Posterior cingulate gyrus (tissue), 11 donors: Measurements from ENCODE around the gene MIB2.

Experiments
- DNase-seq, 10 donors: peaks; one replicate each; pipeline versions ENCODE4 v3.0.0 to v3.0.0-alpha.2; 2020 to 2021; ENCODE audit warnings: mixed read lengths in 3 of 10
- intact Hi-C: fragments of 100-400 bp; cut with DNase I; formaldehyde crosslinking; loops from one replicate; pipeline ENCODE4 v1.15.1; 2023

Gene MIB2

DNA sequence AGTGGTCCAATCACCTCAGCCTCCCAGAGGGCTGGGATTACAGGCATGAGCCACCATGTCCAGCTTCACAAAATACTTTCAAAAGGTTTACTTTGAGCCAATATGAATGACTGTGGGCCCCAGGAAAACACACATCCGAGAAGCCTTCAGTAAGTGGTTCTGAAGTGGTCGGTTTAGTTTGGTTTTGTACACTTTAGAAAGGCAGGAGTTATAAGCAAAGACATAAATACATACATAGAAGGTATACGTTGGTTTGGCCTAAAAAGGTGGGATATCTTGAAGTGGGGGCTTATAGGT is 3.2 kb upstream of the MIB2 start:
- intact Hi-C loops, result no loop called here
- no peak for DNase-seq

DNA sequence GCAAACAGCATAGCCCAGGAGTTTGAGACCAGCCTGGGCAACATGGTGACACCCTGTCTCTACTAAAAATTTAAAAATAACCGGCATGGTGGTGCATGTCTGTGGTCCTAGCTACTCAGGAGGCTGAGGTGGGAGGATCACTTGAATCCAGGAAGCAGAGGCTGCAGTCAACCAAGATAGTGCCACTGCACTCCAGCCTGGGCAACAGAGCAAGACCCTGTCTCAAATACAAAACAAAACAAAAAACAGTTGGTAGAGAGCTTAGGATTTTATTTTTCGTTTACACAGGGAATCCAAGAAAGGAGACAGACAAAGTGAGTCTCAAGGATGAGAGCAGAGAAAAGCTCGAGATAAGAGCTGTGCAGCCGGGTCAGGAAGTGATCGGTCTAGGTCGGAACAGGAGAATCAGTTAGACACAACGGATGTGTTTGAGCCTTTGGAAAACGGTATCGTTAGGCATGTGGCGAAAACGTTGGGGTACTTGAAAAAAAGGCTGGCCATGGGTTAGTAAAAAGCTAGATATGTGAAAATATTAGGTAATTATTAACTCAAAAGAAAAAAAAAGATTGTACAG is 1.7 kb upstream of the MIB2 start:
- no peak for DNase-seq
- intact Hi-C loops, result loop anchor here (2.0 kb wide), 1 partner anchor 39 kb away; the partner anchor contains the start of gene SSU72

DNA sequence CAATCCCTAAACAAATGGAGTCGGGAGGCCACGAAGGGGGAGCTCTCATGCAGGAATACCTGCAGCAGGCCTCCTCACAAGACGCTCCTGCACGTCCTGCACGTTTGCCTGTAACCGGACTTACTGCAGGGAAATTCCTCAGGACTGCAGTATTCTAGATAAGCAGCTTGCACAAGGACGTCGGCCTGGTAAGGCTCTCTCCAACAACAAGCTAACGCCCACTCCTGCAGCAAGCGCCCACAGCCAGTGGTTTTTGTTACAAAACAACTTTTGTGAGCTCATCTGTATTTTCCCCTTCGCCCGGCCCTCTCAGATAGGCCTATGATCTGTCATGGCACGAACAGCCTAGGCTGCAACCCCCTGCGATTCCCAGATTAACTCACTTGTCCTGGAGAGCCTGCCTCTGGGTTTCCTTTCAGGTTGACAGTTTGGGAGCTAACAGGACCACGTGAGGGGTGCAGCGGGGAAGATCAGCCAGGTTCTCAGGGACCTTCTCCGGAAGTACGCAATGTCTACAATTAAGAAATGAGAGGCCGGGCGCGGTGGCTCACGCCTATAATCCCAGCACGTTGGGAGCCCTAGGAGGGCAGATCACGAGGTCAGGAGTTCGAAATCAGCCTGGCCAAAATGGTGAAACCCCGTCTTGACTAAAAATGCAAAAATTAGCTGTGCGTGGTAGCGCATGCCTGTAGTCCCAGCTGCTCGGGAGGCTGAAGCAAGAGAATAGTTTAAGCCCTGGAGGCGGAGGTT is 921 bp upstream of the MIB2 start:
- intact Hi-C loops, result loop anchor here (2.0 kb wide), 1 partner anchor 40 kb away; the partner anchor contains the start of gene SSU72
- DNase-seq, result peak in 3 of 10 donors; percentile 29 to 47 (median 43)

DNA sequence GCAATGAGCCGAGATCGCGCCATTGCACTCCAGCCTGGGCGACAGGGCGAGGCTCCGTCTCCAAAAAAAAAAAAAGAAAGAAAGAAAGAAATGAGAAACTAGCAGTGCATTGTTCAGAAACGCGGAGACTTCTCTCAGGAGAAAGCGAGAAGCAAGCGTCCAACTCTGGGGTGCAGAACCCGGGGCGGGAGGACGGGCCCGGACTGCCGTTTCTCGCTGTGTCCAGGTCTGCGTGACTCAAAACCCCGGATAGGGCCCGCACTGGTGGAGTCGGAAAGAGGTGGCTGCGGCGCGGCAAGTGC is 395 bp upstream of the MIB2 start:
- intact Hi-C loops, result loop anchor here (2.0 kb wide), 1 partner anchor 40 kb away; the partner anchor contains the start of gene SSU72
- no peak for DNase-seq

DNA sequence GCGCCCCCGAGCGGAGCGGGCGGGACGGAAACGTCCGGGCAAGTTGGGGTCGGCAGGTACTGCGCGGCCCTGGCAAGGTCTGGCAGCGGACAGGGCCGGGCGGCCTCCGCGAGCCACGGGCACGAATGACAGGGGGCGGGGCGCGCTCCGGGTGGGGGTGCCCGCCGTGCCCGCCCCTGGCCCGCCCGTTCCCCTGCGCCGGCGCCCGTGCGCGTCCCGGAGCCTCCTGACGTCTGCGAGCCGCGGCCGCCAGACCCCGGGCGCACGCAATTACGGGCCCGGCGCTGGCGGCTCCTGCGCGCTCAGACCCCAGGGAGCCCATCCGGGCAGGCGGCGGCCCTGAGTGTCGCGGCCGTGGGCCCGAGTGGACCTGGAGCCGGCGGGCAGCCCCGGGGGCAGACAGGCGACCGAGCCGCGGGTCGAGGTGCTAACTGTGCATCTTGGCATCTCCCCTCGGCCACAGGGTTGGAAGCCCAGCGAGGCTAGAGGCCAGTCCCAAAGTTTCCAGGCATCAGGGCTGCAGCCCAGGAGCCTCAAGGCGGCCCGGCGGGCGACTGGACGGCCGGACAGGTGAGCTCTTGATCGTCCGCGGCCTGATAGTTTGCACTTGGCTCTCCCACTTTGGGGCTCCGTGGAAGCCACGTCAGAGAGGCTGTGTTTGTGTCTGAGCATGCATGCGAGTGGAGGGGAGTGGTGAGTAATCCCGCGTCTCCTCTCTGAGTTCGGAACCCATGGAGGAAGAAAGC is 918 bp downstream of the MIB2 start:
- DNase-seq, result peak in 3 of 10 donors; percentile 16 to 79 (median 30)
- intact Hi-C loops, result no loop called here

DNA sequence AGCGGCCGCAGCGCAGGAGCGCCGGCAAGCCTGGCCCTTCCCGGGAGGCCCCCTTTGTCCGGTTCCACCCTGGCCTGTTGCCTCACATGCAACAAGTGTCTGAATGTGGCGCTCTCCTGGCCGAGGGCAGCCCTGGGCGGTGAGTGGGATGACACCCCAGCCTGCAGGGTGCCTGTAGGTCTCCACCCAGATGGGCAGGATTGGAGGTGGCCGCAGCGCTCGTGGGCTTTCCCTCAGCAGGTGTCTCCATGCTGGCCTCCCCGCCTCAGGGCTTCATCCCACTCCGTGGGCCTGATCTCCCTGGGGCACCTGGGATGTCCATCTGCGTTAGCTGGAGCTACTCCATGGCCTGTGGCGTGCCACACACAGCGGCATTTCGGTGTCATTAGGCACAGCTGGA is 1.5 kb downstream of the MIB2 start:
- intact Hi-C loops, result no loop called here
- DNase-seq, result peak in 1 of 10 donors; percentile 72

DNA sequence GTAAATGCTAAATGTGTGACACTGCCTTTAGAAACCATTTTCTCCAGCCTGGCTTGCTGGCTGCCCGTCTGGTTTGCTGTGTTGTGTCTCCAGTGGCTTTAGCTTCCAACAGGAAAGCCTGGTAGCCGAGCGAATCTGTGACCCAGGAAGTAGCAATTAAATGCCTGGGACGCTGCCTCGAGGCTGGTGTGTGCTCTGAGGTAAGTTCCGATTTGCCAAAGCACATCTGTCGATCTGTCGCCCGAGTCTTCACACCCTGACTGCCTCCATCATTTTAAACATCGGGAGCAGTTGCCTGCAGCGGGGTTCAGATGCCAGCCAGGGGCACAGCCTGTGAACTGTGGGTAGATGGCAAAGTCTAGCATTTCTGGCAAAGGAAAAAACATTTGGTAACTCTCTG is 2.2 kb downstream of the MIB2 start:
- peak in 1 of 10 donors; percentile 14 for DNase-seq
- intact Hi-C loops, result no loop called here

DNA sequence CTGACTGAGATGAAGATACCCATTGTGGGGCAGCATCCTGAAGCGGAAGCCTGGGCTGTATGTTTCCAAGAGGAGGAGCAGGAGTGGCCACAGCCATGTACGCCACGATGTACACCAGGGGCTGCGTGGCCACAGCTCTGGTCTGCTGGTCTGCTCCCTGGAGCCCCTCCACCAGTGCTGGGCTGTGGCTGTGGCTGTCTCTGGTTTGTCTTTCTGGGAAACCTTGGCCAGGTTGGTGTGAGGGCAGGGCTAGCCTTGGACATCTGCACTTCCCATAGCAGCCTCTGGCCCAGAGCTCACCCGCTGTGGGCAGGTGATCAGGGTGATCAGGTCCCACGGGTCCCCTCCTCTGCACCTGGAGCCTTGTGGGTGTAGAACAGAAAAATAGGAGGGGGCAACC is 2.6 kb downstream of the MIB2 start:
- intact Hi-C loops, result no loop called here
- DNase-seq, result peak in 1 of 10 donors; percentile 43

DNA sequence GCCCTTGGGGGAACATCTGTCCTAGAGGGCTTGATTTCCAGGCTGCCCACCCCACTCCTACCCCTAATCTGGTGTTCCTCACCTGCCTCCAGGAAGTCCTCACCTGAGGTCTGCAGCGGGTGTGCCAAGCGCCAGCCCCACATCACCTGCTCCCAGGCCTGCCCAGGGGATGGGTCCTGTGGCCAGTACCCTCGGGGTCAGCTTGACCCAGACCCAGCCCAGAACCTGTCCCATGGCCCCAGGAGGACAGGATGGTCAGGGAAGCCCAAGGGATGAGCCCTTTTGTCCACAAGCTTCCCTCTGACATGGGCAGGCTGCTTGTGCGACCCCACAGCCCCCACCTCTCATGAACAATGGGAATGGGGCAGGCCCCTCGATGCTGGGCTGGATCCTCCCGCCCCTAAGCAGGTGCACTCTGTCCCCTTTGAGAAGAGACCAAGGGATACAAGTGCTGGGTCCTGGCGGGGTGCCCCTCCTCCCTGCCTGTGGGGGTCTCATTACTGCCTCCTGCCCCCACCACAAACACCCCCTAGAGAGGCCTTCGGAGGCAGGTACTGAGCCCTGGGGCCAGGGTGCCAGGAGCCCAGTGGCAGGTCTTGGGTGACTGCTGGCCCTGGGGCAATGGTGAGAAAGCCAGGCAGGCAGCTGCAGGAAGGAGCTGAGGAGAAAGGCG is 3.2 kb downstream of the MIB2 start:
- intact Hi-C loops, result no loop called here
- DNase-seq, result peak in 3 of 10 donors; percentile 48 to 67 (median 61)

DNA sequence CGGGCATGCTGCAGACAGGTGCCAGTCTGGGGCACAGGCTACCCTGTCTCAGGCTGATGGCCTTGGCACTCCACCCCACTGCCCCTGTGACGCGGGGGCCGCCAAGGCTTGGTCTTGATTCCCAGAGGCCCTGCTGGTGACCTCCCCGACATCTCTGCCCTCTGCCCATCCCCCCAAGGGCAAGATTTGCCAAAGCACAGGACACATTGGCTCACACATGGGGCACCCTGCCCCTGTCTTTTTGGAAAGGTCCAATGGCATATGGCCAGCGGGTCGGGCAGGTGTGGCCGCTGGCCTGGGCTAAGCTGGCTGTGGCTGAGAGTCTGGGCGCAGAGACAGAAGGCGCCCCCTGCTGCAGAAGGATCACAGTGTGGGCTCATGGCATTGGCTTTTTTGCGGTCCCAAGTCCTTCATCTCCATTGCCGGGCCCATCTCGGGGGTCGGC is 4.6 kb downstream of the MIB2 start:
- peak in 4 of 10 donors; percentile 2 to 75 (median 50) for DNase-seq
- intact Hi-C loops, result no loop called here

DNA sequence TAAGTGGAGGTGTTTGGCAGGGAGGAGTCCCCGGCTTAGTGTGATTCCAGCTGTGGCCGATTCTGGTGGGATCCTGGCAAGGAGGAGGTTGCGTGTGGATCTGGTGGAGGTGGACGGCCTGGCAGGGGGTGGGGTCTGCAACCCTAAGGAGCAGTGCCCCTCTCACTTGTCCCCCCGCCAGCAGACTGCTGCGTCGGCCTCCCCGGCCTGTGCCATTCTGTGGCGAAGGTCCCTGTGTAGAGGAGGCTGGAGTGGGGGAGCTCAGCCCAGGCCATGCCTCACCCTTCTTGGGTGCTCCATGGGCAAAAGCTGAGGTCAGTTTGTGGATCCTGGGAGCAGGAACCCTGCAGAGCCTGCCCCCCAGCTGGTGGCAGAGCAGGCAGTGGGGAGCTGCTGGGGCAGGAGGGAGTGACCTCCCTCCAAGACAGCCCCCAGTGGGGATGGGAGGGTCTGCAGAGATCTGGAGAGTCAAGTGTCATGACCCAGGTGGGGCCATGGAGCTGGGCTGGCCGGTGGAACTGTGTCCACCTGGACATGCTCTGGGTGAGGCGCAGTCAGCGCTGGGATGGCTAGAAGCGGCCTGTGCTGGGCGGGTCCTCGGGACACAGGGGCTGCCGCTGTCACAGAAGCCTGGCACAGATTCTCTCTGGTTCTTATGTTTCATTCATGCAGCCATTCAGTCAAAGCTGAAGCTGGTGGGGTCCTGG is 5.3 kb downstream of the MIB2 start:
- intact Hi-C loops, result no loop called here
- DNase-seq, result peak in 1 of 10 donors; percentile 82

DNA sequence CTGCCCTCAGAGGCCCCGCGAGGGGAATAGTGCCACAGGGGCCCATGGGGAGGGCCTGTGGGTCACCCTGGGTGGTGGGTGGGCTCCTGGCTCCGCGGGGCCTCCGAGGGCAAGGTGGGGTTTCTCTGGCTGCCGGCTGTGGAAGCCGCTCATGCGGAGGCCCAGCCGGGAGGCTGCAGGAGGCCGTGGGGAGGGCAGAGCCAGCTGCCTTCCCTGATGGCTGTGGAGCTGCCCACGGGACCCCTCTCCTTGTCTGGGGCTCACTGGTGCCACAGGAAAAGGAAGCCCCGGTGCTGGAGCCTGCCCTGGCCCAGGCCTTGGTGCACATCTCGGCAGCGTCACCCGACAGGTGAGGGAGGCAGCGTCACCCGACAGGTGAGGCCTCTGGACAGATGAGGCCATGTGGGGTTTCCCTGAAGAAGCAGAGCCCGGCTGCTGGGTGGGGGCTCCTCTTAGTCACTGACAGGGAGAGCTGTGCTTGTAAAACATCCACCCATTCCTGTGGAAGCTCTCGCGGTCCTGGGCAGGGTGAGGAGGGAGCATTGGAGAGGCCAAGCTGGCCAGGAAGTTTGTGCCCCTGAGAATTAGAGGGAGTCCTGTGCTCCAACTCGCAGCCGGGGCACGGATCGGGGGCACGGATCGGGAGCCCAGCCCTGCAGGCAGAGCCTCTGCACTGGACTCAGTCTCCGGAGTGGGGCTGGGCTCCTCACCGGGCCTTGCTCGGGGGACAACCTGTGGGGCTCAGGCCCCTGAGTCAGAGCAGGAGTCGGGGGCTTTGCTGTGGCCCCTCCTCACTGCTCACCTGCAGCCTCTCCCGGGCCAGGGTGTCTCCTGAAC is 6.1 kb downstream of the MIB2 start:
- DNase-seq, result peak in 1 of 10 donors; percentile 62

DNA sequence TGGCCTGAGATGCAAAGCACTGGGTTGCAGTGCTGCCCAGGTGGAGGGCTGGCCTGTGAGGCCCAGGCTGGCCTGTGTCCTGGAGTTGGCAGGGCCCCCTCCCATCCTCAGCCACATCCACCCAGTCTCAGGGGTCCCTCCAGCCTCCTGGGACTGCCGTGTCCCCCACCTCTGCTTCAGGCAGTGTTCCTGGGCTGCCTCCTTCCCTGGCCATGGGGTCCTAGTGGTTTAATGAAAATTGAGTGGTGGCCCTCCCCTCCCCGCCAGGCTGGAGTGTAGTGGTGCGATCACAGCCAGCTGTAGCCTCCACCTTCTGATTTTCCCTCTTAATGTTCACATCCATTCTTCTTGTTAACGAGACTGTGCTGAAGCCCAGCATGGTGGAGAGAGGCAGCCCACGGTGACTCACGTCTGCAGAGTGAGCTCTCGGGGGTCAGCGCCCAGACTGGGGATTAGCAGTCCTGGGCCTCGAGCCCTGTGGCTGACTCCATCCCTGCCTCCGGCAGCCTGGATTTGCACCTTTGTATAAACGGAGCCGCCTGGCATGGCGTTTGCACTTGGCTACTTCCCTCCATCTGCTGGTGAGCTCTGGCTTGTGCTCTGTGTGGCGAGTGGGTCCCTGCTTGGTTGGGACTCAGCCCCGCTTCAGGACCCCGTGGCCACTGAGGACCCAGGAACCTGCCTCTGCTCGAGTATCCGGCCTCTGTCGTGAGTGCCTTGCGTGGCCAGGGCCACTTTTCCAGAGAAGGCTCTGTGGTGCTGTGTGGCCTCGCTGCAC is 6.9 kb downstream of the MIB2 start:
- intact Hi-C loops, result no loop called here
- peak in 1 of 10 donors; percentile 51 for DNase-seq

More for the DNA sequence above, 6.1 kb downstream of the MIB2 start:
- intact Hi-C loops, result no loop called here

DNA sequence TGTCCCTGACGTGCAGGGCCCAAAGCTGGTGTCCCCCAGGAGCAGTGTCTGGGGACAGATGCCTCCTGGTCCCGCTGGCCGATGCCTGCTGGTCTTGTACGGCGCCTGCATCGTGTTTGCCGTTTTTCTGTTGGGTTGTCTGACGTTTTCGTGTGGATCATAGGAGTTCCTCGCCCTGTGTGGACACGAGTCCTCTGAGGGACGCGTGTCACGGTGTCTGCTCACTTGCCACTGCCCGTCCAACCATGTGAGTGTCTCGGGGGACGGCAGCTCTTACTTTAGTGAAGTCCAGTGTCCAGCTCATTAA is 7.4 kb downstream of the MIB2 start:
- peak in 2 of 10 donors; percentile 43 to 61 for DNase-seq
- intact Hi-C loops, result no loop called here

DNA sequence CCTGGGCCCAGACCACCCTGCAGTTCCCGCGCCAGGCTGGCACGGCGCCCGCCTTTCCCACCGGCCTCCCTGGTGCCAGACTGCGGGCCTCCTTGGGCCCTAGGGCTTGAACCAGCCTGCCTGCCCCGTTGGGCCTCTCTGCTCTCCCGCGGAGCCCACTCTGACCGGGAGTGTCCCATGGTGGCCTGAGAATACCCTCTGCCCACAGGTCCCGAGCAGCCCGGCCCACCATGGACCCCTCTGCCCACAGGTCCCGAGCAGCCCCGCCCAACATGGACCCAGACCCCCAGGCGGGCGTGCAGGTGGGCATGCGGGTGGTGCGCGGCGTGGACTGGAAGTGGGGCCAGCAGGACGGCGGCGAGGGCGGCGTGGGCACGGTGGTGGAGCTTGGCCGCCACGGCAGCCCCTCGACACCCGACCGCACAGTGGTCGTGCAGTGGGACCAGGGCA is 7.9 kb downstream of the MIB2 start:
- peak in 2 of 10 donors; percentile 65 to 88 for DNase-seq

DNA sequence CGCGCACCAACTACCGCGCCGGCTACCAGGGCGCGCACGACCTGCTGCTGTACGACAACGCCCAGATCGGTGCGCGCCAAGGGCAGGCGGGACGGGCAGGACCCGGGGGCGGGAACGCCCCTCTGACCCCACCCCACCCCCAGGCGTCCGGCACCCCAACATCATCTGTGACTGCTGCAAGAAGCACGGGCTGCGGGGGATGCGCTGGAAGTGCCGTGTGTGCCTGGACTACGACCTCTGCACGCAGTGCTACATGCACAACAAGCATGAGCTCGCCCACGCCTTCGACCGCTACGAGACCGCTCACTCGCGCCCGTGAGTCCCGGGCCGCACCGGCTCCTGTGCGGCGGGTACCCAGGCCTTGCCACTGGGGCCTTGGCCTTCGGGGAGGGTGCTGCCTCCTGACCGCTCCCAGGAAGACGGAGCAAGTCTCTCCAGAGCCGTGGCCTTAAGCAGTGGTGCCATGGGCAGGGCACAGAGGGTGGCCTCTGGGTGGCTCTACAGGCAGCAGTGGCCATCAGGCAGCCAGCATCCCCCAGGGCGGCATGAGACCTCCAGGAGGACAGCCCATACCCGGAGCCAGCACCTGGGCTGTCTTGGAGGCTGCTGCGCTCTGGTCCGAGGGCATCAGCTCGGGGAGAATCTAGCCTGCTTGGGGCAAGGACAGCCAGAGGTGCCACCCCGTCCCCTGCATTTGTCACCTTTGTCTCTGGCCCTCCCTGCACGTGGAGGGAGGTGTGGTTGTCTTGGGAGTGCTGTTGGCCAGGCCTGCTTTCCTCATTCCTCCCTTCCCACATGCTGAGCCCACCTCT is 8.5 kb downstream of the MIB2 start:
- intact Hi-C loops, result no loop called here
- peak in 2 of 10 donors; percentile 74 to 76 for DNase-seq

More for the DNA sequence above, 7.9 kb downstream of the MIB2 start:
- intact Hi-C loops, result no loop called here

DNA sequence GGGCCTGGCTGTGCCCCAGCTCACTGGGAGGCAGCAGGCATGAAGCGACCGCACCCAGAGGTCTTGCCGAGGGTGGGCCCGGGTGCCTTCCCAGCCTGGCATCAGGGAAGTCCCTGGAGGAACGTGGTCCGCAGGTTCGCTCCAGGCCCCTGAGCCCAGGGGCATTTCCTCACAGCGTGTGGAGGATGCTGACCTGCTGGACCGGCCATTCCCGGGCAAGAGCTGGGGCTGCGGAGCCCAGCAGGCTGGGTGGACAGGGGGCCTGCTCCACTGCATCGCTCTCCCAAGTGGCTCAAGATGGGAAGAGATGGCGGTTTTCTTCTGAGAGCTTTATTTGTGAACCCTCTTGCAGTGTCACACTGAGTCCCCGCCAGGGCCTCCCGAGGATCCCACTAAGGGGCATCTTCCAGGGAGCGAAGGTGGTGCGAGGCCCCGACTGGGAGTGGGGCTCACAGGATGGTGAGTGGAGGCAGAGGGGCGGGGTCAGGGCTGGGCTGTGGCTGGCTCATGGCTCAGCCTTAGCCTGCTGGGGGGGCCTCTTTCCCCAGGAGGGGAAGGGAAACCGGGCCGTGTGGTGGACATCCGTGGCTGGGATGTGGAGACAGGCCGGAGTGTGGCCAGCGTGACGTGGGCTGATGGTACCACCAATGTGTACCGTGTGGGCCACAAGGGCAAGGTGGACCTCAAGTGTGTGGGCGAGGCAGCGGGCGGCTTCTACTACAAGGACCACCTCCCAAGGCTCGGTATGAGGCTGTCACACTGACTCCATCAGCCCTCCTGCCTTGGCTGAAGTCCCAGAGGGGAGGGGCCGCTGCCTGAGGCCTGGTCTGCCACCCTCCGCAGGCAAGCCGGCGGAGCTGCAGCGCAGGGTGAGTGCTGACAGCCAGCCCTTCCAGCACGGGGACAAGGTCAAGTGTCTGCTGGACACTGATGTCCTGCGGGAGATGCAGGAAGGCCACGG is 9.4 kb downstream of the MIB2 start:
- intact Hi-C loops, result no loop called here
- peak in 3 of 10 donors; percentile 56 to 83 (median 66) for DNase-seq
